Heart left ventricle (tissue), 16 donors: ENCODE results near the gene NPAS1. TPM values are rescaled to one million over a fixed set of nuclear protein-coding genes. Genes with fewer than 3 reads are reported as not detected.
A peak's percentile ranks its signal among the peaks of the same experiment; 100 is the strongest.

Experiments
- ATAC-seq, 4 donors: fragments of 200-7000 bp; cut with Tn5 transposase; one replicate each; pipeline ENCODE4 v1.9.1; 2020 to 2022; ENCODE audit warnings: moderate library complexity in 4 of 4, mild to moderate bottlenecking in 3 of 4, moderate number of reproducible peaks in 1 of 4
- DNase-seq, 5 donors: peaks; one replicate each; pipeline ENCODE4 v3.0.0-alpha.2; 2020
- H3K27ac ChIP-seq, 12 donors: fragments of 200-600 bp; sonication (generic) in 4 of 12; one replicate each; pipeline versions ENCODE4 v1.5.0 to v1.8.0; 2016 to 2022; ENCODE audit warnings: mild to moderate bottlenecking in 2 of 12
- H3K27me3 ChIP-seq, 9 donors: fragments of 200-600 bp; sonication (generic) in 2 of 9; one replicate each; pipeline versions ENCODE4 v1.5.1 to v1.8.0; 2016 to 2022; ENCODE audit warnings: mild to moderate bottlenecking in 3 of 9
- H3K36me3 ChIP-seq, 9 donors: fragments of 200-600 bp; sonication (generic) in 2 of 9; one replicate each; pipeline versions ENCODE4 v1.5.0 to v1.8.0; 2018 to 2022; ENCODE audit warnings: mild to moderate bottlenecking in 2 of 9
- H3K4me1 ChIP-seq, 12 donors: fragments of 200-600 bp; sonication (generic) in 4 of 12; one replicate each; pipeline versions ENCODE4 v1.5.0 to v1.8.0; 2016 to 2022; ENCODE audit warnings: mild to moderate bottlenecking in 3 of 12
- H3K4me3 ChIP-seq, 12 donors: fragments of 200-600 bp; sonication (generic) in 4 of 12; one replicate each; pipeline versions ENCODE4 v1.5.0 to v1.8.0; 2017 to 2022; ENCODE audit warnings: mild to moderate bottlenecking in 9 of 12, moderate library complexity in 4 of 12
- H3K9me3 ChIP-seq, 12 donors: fragments of 200-600 bp; sonication (generic) in 4 of 12; one replicate each; pipeline versions ENCODE4 v1.5.0 to v1.8.0; 2016 to 2022; ENCODE audit warnings: mild to moderate bottlenecking in 1 of 12
- CTCF ChIP-seq, 12 donors: fragments of 200-600 bp; sonication (generic) in 4 of 12; IDR thresholded peaks; one replicate each; pipeline versions ENCODE4 v1.5.0 to v1.8.0; 2018 to 2022; ENCODE audit warnings: antibody characterized with exemption in 12 of 12, mild to moderate bottlenecking in 5 of 12
- POLR2A ChIP-seq, 2 donors: fragments of 450-650 bp; IDR thresholded peaks; one replicate each; pipeline ENCODE4 v1.6.1; 2017; ENCODE audit warnings: antibody characterized with exemption in 2 of 2, mild to moderate bottlenecking in 2 of 2, moderate library complexity in 2 of 2
- WGBS, 4 donors: extraction: QIAGEN DNeasy Blood & Tissue Kit in 2 of 4; methylation state at CpG; one replicate each; pipeline versions ENCODE4 v1.1.5 to v1.1.7; 2013 to 2018; 5-methylcytosine and 5-hydroxymethylcytosine counted together
- intact Hi-C, 10 donors: fragments of 100-400 bp; cut with DNase I; formaldehyde crosslinking; loops; one replicate each; pipeline versions ENCODE4 v1.11.1 to v1.14.2; 2022
- polyA plus RNA-seq, 2 donors: library from polyadenylated mRNA; stranded (reverse); fragments of 200-250 nt; gene quantifications; one replicate each; pipeline ENCODE4 v1.2.3, GENCODE V29; 2013
- total RNA-seq, 9 donors: library from RNA; depleted of rRNA in 2 of 9; stranded (reverse); fragments of >200 nt in 2 of 9; fragmentation: NEBNext Ultra II Directional in 3 of 9; extraction: Animal tissue kit (Norgen Biotek cat#: 25700) in 3 of 9; gene quantifications; one replicate each; pipeline versions ENCODE4 v1.1.0 to v1.2.4, GENCODE V29; 2016 to 2023
- donor health status: ischemic (EF 13 %, LVEDD 7.1; RV severe dilation, severe dysfunction).
- donor health status: healthy with polysubstance abuse.
- donor health status: DM: no; HTN: yes; CAD: no.
- donor health status: DM: no; HTN: no; CAD: no.
- donor health status: ischemic (EF 25% LVEDD 6.9; RV normal size, moderate dysfunction).
- donor health status: ischemic (EF 25% LVEDD 5.7; RV mildly dilated, moderate dysfunction).
- donor health status: healthy.
- donor health status: DM: yes; HTN: yes; CAD: no.
- donor health status: ischemic (EF 35%, LVEDD 5.7; RV mildly dilated, moderate dysfunction).
- donor health status: nonischemic (EF 11% LVEDD 7.7; RV severe dilation, severe dysfunction).
- donor health status: DM: yes; HTN: yes; CAD: no.
- donor health status: PGD.
- donor health status: ischemic (EF 29% LVEDD 5.4; RV normal size, mild dysfunction).
- donor health status: nonischemic (EF 23%, LVEDD 6.1; RV moderate dilation, normal function).

Gene NPAS1
- total and polyA plus RNA-seq, 11 donors: 0.16 to 1.3 (median 0.69) TPM; not detected in 1

- no peak for TF ChIP-seq POLR2A (IDR thresholded peaks at IDR 0.05)
- no peak for TF ChIP-seq CTCF (IDR thresholded peaks at IDR 0.05)
- peaks cover 0 to 80% (median 70%) of the 10 kb centered on the region in 9 donors for H3K36me3 ChIP-seq
- ATAC-seq (no peak), DNase-seq (no peak)
- intact Hi-C loops: no loop called here
- H3K27me3 ChIP-seq: no peaks in the 10 kb centered on the region
- no peaks in the 10 kb centered on the region for H3K4me1 ChIP-seq
- no peak overlapping the region for H3K4me3 ChIP-seq
- 92 to 95% (median 94%) methylated on average over 40 to 61 of the region's 61 CpGs for WGBS, 4 donors
- H3K9me3 ChIP-seq: no peaks in the 10 kb centered on the region
- no peak overlapping the region for H3K27ac ChIP-seq
These were observed 47.0 kb downstream of the NPAS1 start for GRCh38 chr19:47066376-47067214.

GRCh38 chr19:47067215-47067847 lies 47.7 kb downstream of the NPAS1 start:
- intact Hi-C loops: no loop called here
- H3K9me3 ChIP-seq: no peaks in the 10 kb centered on the region
- no peak overlapping the region for H3K4me3 ChIP-seq
- no peak for ATAC-seq
- WGBS, 4 donors: 91 to 95% (median 94%) methylated on average over 17 to 36 of the region's 36 CpGs
- H3K36me3 ChIP-seq: peaks cover 3 to 87% (median 78%) of the 10 kb centered on the region in 9 donors
- no peak overlapping the region for H3K27ac ChIP-seq
- DNase-seq: no peak
- H3K27me3 ChIP-seq: no peaks in the 10 kb centered on the region
- no peak for TF ChIP-seq CTCF (IDR thresholded peaks at IDR 0.05)
- no peak for TF ChIP-seq POLR2A (IDR thresholded peaks at IDR 0.05)
- H3K4me1 ChIP-seq: no peaks in the 10 kb centered on the region

DNA sequence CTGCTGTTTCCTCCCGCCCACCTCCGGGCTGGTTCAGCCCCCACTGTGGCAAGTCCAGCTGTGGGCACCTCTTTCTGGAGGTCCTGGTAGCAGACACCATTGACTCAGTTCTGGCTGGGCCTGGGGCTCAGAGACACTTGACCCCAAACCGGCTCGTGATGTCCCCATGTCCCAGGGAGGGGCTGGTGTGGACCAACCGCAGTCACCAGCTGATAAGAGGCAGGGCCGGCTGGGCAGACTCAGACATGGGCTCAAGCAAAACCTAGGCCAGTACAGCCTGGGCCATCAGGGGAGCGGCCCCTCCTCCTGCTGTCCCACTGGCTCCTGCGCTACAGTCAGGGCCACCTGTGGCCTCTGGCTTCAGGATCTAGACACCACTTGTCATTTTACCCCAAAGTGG lies 48.6 kb downstream of the NPAS1 start:
- no peak overlapping the region for H3K4me3 ChIP-seq
- ATAC-seq (peak in 2 of 4 donors; percentile 6 to 24), DNase-seq (no peak)
- H3K36me3 ChIP-seq: peaks cover 3 to 95% (median 87%) of the 10 kb centered on the region in 9 donors
- no peaks in the 10 kb centered on the region for H3K27me3 ChIP-seq
- no peaks in the 10 kb centered on the region for H3K9me3 ChIP-seq
- TF ChIP-seq POLR2A (IDR thresholded peaks at IDR 0.05): no peak
- no peak for TF ChIP-seq CTCF (IDR thresholded peaks at IDR 0.05)
- 70 to 85% (median 81%) methylated on average over 4 to 8 of the region's 8 CpGs for WGBS, 4 donors
- H3K27ac ChIP-seq: no peak overlapping the region
- H3K4me1 ChIP-seq: no peaks in the 10 kb centered on the region
- intact Hi-C loops: no loop called here

DNA sequence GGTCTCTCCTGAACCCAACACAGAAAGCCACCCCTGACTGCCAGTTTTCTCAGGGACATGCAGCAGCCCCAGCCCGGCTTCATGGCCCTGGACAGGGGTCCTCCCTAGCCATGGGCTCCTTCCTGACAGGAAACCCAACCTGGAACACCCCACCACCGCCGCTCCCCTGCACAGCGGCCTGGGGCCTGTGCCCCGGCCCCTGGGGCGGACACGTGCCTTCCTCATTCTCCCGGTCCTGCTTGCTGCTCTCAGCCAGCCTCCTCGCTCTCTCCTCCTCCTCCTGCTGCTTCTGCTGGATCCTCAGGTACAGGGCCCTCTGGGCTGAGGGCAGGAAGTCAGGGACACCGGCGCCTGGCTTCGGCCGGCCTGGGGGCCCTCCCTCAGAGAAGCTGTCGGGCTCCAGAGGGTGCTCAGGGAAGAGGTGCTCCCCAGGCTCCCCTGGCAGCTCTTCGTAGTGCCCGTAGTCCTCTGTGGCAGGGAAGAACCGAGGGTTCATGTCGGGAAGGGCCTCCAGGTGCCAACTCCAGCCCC lies 49.3 kb downstream of the NPAS1 start:
- TF ChIP-seq POLR2A (IDR thresholded peaks at IDR 0.05) (no peak), CTCF (IDR thresholded peaks at IDR 0.05) (no peak)
- H3K27ac ChIP-seq: no peak overlapping the region
- DNase-seq (no peak), ATAC-seq (no peak)
- H3K4me1 ChIP-seq: no peaks in the 10 kb centered on the region
- no peaks in the 10 kb centered on the region for H3K9me3 ChIP-seq
- H3K36me3 ChIP-seq: peaks cover 3 to 100% (median 86%) of the 10 kb centered on the region in 9 donors
- intact Hi-C loops: no loop called here
- no peak overlapping the region for H3K4me3 ChIP-seq
- WGBS, 4 donors: 88 to 90% (median 88%) methylated on average over 14 to 18 of the region's 18 CpGs
- H3K27me3 ChIP-seq: no peaks in the 10 kb centered on the region
